Neuronal stem cell (in vitro differentiated cells): ENCODE data around the gene CCDC171.

ENCODE experiments used
- DNase-seq: peaks from one replicate; pipeline ENCODE4 v3.0.0-alpha.2; 2013; ENCODE audit warnings: low spot score
- H2AFZ ChIP-seq: one replicate; pipeline ENCODE4 v1.6.1; 2013; ENCODE audit warnings: mild to moderate bottlenecking, low read length, inconsistent platforms
- H2AK5ac ChIP-seq: 2 replicates; pipeline ENCODE4 v1.6.1; 2013; ENCODE audit warnings: low read depth, mild to moderate bottlenecking, inconsistent platforms, low read length, moderate library complexity, mixed read lengths
- H2BK120ac ChIP-seq: 2 replicates; pipeline ENCODE4 v1.6.1; 2013; ENCODE audit warnings: low read depth, mild to moderate bottlenecking, inconsistent platforms, low read length, moderate library complexity, mixed read lengths
- H2BK12ac ChIP-seq: one replicate; pipeline ENCODE4 v1.6.1; 2013; ENCODE audit warnings: low read length, inconsistent platforms
- H2BK15ac ChIP-seq: 2 replicates; pipeline ENCODE4 v1.6.1; 2013; ENCODE audit warnings: mild to moderate bottlenecking, low read length, inconsistent platforms, mixed read lengths
- H2BK5ac ChIP-seq: one replicate; pipeline ENCODE4 v1.6.1; 2013; ENCODE audit warnings: inconsistent platforms, mild to moderate bottlenecking, low read length, moderate library complexity
- H3K14ac ChIP-seq: one replicate; pipeline ENCODE4 v1.6.1; 2013; ENCODE audit warnings: low read length, inconsistent platforms
- H3K18ac ChIP-seq: 2 replicates; pipeline ENCODE4 v1.6.1; 2013; ENCODE audit warnings: low read length, inconsistent platforms
- H3K23ac ChIP-seq: 2 replicates; pipeline ENCODE4 v1.6.1; 2013; ENCODE audit warnings: low read depth, mild to moderate bottlenecking, mixed read lengths, low read length, inconsistent platforms; ENCODE audit not compliant: poor library complexity
- H3K27ac ChIP-seq: replicated peaks from 3 replicates; pipeline ENCODE4 v1.5.1; 2013; ENCODE audit warnings: low read length, inconsistent platforms
- H3K27me3 ChIP-seq, 3 experiments: 2 replicates each; pipeline ENCODE4 v1.6.1; 2013; ENCODE audit warnings: low read length in 3 of 3, mild to moderate bottlenecking in 2 of 3, inconsistent platforms in 1 of 3, low read depth in 1 of 3, mixed read lengths in 1 of 3, moderate library complexity in 1 of 3; ENCODE audit not compliant: control insufficient read depth in 3 of 3, insufficient read depth in 3 of 3
- H3K36me3 ChIP-seq, 2 donors: replicated peaks in 1 of 2; 2 replicates each; pipeline ENCODE4 v1.6.1; 2013; ENCODE audit warnings: low read length in 2 of 2; ENCODE audit not compliant: control insufficient read depth in 2 of 2, insufficient read depth in 2 of 2
- H3K4ac ChIP-seq: 2 replicates; pipeline ENCODE4 v1.6.1; 2013; ENCODE audit warnings: inconsistent platforms, mild to moderate bottlenecking, low read length, moderate library complexity
- H3K4me1 ChIP-seq, 2 donors: 1 replicate in 1 of 2; 2 replicates in 1 of 2; pipeline ENCODE4 v1.6.1; 2013; ENCODE audit warnings: low read length in 2 of 2, low read depth in 1 of 2; ENCODE audit not compliant: control insufficient read depth in 2 of 2, insufficient read depth in 1 of 2
- H3K4me2 ChIP-seq: one replicate; pipeline ENCODE4 v1.6.1; 2013; ENCODE audit warnings: mild to moderate bottlenecking, low read length, inconsistent platforms; ENCODE audit not compliant: insufficient read depth, poor library complexity, severe bottlenecking
- H3K4me3 ChIP-seq, 2 donors: 2 replicates each; pipeline ENCODE4 v1.5.1; 2013; ENCODE audit warnings: low read length in 2 of 2, mild to moderate bottlenecking in 2 of 2, inconsistent platforms in 1 of 2, moderate library complexity in 1 of 2
- H3K79me1 ChIP-seq: one replicate; pipeline ENCODE4 v1.6.1; 2013; ENCODE audit warnings: low read depth, mild to moderate bottlenecking, inconsistent platforms, low read length, moderate library complexity
- H3K9ac ChIP-seq: one replicate; pipeline ENCODE4 v1.6.1; 2013; ENCODE audit warnings: mild to moderate bottlenecking, low read depth, low read length, inconsistent platforms; ENCODE audit not compliant: poor library complexity
- H3K9me3 ChIP-seq, 2 donors: replicated peaks in 1 of 2; 2 replicates each; pipeline versions ENCODE3 to v1.6.1; 2013; ENCODE audit warnings: low read length in 2 of 2, mild to moderate bottlenecking in 2 of 2, inconsistent platforms in 1 of 2, low read depth in 1 of 2, mixed read lengths in 1 of 2, moderate library complexity in 1 of 2; ENCODE audit not compliant: control insufficient read depth in 2 of 2, insufficient read depth in 1 of 2
- H4K8ac ChIP-seq: one replicate; pipeline ENCODE4 v1.6.1; 2013; ENCODE audit warnings: low read depth, mild to moderate bottlenecking, inconsistent platforms, low read length, moderate library complexity
- H4K91ac ChIP-seq: one replicate; pipeline ENCODE4 v1.6.1; 2013; ENCODE audit warnings: low read length, low read depth, mild to moderate bottlenecking, inconsistent platforms; ENCODE audit not compliant: poor library complexity
- WGBS, 2 donors: extraction: QIAGEN DNeasy Blood & Tissue Kit; methylation state at CpG; one replicate each; pipeline ENCODE4 v1.1.7; 2013; ENCODE audit warnings: missing lambda C conversion rate in 2 of 2, mixed read lengths in 1 of 2; ENCODE audit not compliant: insufficient read length in 2 of 2, insufficient replicate concordance in 1 of 2; ENCODE audit errors: extremely low coverage in 2 of 2; 5-methylcytosine and 5-hydroxymethylcytosine counted together

CCDC171 gene

DNA sequence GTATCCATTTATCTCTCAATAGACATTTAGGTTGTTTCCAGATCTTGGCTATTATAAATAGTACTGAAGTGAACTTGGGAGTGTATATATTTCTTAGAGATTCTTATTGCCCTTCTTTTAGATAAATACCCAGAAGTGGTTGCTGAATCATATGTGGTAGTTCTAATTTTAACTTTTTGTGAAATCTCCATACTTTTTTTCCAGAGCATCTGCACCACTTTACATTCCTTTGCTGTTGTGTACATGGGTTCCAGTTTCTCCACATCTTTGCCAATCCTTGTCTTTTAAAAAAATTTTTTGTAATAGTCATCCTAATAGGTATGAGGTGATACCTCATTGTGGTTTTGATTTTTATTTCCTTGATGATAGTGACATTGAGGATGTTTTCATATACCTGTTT is 303.7 kb downstream of the CCDC171 start:
- Histone ChIP-seq H3K4me1 (no peaks in the 10 kb centered on the region), H2BK120ac (no peak overlapping the region), H3K79me1 (no peaks in the 10 kb centered on the region), H3K4me2 (no peak overlapping the region), H2AFZ (no peak overlapping the region), H3K36me3 (no peaks in the 10 kb centered on the region), H3K4ac (no peak overlapping the region), H2BK5ac (no peak overlapping the region), H3K27ac (no peak overlapping the region), H3K23ac (no peak overlapping the region), H3K9me3 (no peaks in the 10 kb centered on the region), H3K18ac (no peak overlapping the region), H3K4me3 (no peak overlapping the region), H3K9ac (no peak overlapping the region), H4K91ac (no peak overlapping the region), H2BK15ac (no peak overlapping the region), H2BK12ac (no peak overlapping the region), H2AK5ac (no peak overlapping the region), H4K8ac (no peak overlapping the region), H3K14ac (no peak overlapping the region), H3K27me3 (no peaks in the 10 kb centered on the region)
- DNase-seq: no peak

DNA sequence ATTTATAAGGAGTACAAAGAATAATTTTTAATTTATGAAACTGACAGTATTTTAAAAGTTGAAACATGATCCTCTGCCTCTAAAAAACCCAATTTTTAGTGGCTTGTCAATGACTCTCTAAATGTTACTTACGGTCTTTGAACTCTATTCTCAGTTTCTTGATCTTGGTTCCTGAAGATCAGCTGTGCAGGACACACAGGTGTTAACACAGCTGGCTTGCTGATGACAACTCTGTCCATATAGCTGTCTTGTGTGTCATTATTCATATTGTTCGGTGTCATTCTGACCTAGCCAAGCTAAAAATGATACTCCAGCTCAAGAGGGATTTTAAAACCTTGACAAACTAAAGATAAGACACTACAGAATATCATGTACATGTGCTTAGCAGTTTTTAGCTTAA is 314.5 kb downstream of the CCDC171 start:
- Histone ChIP-seq H3K36me3 (no peaks in the 10 kb centered on the region), H2AK5ac (no peak overlapping the region), H3K9me3 (no peaks in the 10 kb centered on the region), H3K4me3 (no peak overlapping the region), H2BK15ac (no peak overlapping the region), H3K27ac (no peak overlapping the region), H3K4ac (no peak overlapping the region), H3K79me1 (no peaks in the 10 kb centered on the region), H4K91ac (no peak overlapping the region), H2AFZ (no peak overlapping the region), H3K9ac (no peak overlapping the region), H3K23ac (no peak overlapping the region), H3K18ac (no peak overlapping the region), H2BK120ac (no peak overlapping the region), H3K4me2 (no peak overlapping the region), H3K4me1 (no peaks in the 10 kb centered on the region), H4K8ac (no peak overlapping the region), H2BK12ac (no peak overlapping the region), H3K27me3 (no peaks in the 10 kb centered on the region), H3K14ac (no peak overlapping the region), H2BK5ac (no peak overlapping the region)
- whole genome bisulfite sequencing, 2 donors: no CpG with 5 or more reads among the region's 2 CpGs
- DNase-seq: no peak

DNA sequence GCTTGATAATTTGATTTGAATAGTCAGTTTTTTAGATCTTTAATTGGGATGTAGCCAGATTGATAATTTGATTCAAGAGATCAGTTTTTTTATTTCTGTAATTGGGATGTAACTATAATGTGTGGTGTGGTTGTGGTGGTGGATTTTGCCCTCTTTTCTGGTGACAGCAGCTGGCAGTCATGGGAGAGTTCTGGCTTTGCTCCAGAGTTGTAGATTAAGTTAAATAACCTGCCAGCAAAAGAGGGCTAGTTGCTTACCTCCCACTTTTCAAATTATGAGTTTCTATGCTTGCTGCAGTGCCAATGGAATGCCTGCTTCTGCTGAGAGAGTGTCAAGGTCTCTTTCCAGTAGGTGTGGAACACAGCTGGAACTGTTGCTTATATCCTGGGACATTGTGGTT is 315.1 kb downstream of the CCDC171 start:
- H3K9me3 ChIP-seq: no peaks in the 10 kb centered on the region
- H3K18ac ChIP-seq: no peak overlapping the region
- no peak overlapping the region for H3K4me3 ChIP-seq
- H2BK15ac ChIP-seq: no peak overlapping the region
- H3K79me1 ChIP-seq: no peaks in the 10 kb centered on the region
- H3K23ac ChIP-seq: no peak overlapping the region
- no peak overlapping the region for H2AFZ ChIP-seq
- H2BK12ac ChIP-seq: no peak overlapping the region
- H3K9ac ChIP-seq: no peak overlapping the region
- H2AK5ac ChIP-seq: no peak overlapping the region
- DNase-seq: no peak
- no peak overlapping the region for H3K4me2 ChIP-seq
- no peaks in the 10 kb centered on the region for H3K4me1 ChIP-seq
- H3K14ac ChIP-seq: no peak overlapping the region
- H3K27ac ChIP-seq: no peak overlapping the region
- no peaks in the 10 kb centered on the region for H3K36me3 ChIP-seq
- H4K91ac ChIP-seq: no peak overlapping the region
- no peaks in the 10 kb centered on the region for H3K27me3 ChIP-seq
- H4K8ac ChIP-seq: no peak overlapping the region
- H2BK5ac ChIP-seq: no peak overlapping the region
- H3K4ac ChIP-seq: no peak overlapping the region
- no peak overlapping the region for H2BK120ac ChIP-seq

DNA sequence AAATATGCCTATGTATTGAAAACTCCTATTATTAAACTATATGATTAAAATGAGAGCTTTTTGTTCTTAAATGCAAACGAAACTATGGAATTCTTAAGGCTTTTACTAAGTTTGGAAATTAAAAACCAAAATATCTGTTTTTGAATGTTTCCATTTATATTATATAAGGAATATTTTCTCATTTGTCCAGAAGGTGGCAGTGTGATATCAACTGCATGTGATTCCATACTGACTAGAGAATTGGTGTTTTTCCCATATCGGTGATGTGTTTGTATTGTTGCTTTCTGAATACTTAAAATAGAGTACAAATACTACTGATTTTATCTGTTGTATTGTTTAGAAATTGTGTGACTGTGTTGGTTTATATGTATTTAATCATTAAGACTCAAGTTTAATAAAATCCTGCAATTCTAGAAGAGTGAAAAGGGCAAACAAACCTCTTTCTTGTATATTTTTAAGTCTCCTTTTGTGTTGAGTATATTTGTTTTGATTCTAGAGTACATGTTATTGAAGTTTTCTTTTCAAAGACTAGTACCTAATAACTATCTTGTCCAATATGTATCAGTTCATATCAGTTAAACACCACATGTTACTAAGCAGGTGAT is 320.8 kb downstream of the CCDC171 start:
- no peak overlapping the region for H3K27ac ChIP-seq
- H3K4ac ChIP-seq: no peak overlapping the region
- no peak overlapping the region for H3K9ac ChIP-seq
- peaks cover 0 to 4% of the 10 kb centered on the region in 2 donors for H3K4me1 ChIP-seq
- no peak overlapping the region for H2BK12ac ChIP-seq
- no peaks in the 10 kb centered on the region for H3K79me1 ChIP-seq
- no peak overlapping the region for H3K14ac ChIP-seq
- H3K23ac ChIP-seq: no peak overlapping the region
- H3K36me3 ChIP-seq: no peaks in the 10 kb centered on the region
- no peak overlapping the region for H3K4me2 ChIP-seq
- no peak overlapping the region for H2BK5ac ChIP-seq
- H3K18ac ChIP-seq: no peak overlapping the region
- H2BK15ac ChIP-seq: no peak overlapping the region
- H2BK120ac ChIP-seq: no peak overlapping the region
- WGBS, 2 donors: no CpG with 5 or more reads among the region's 2 CpGs
- H3K9me3 ChIP-seq: no peaks in the 10 kb centered on the region
- no peak overlapping the region for H4K8ac ChIP-seq
- H3K4me3 ChIP-seq: no peak overlapping the region
- no peak overlapping the region for H4K91ac ChIP-seq
- H3K27me3 ChIP-seq: no peaks in the 10 kb centered on the region
- H2AFZ ChIP-seq: no peak overlapping the region
- no peak overlapping the region for H2AK5ac ChIP-seq
- DNase-seq: peak; percentile 30
